ENCODE results near the gene SLC29A2. TPM values are rescaled to one million over a fixed set of nuclear protein-coding genes. Genes with fewer than 3 reads are reported as not detected.

SLC29A2 gene
- total RNA-seq, 1 donor from 2014 or later = 6.9 TPM

GRCh38 chr11:66318600-66318970, 53.0 kb downstream of the SLC29A2 start:
- Histone ChIP-seq H3K4me2 (no peak overlapping the region), H2AFZ (replicated peaks) (no peak overlapping the region), H3K27ac (no peak overlapping the region), H3K27me3 (peaks cover 9% of the 10 kb centered on the region), H3K79me2 (ENCODE audit: low read depth) (no peaks in the 10 kb centered on the region), H3K4me3 (no peak overlapping the region), H3F3A (ENCODE audit: low read depth) (peaks cover 8% of the 10 kb centered on the region), H4K20me1 (ENCODE audit: low read depth) (no peaks in the 10 kb centered on the region), H3K9me3 (ENCODE audit: low read depth) (no peaks in the 10 kb centered on the region), H3K9ac (no peak overlapping the region), H3K4me1 (peaks cover 25% of the 10 kb centered on the region), H3K36me3 (no peaks in the 10 kb centered on the region)
- Mint-ChIP-seq H3K36me3 (no peaks in the 10 kb centered on the region), H3K4me3 (peak overlapping the region; percentile 47), H3K27me3 (ENCODE audit: insufficient read depth, low read depth) (peaks cover 22% of the 10 kb centered on the region), H3K4me1 (peaks cover 52% of the 10 kb centered on the region), H3K27ac (peak overlapping the region; percentile 72), H3K9me3 (peaks cover 12% of the 10 kb centered on the region)
- TF ChIP-seq CTCF (IDR thresholded peaks at IDR 0.05) (no peak), EZH2 (IDR thresholded peaks at IDR 0.05) (no peak), EZH2phosphoT487 (IDR thresholded peaks at IDR 0.05) (no peak)
- no peak for DNase-seq (ENCODE audit: low spot score)

GRCh38 chr11:66317723-66318599, 53.6 kb downstream of the SLC29A2 start:
- H3K36me3 Mint-ChIP-seq = no peaks in the 10 kb centered on the region

GRCh38 chr11:66317322-66317722, 54.2 kb downstream of the SLC29A2 start:
- peaks cover 18% of the 10 kb centered on the region for H3F3A ChIP-seq (ENCODE audit: low read depth)
- H2AFZ ChIP-seq (replicated peaks) = peak overlapping the region; percentile 45
- H3K27me3 ChIP-seq = peaks cover 9% of the 10 kb centered on the region
- H4K20me1 ChIP-seq (ENCODE audit: low read depth) = no peaks in the 10 kb centered on the region
- no peak for DNase-seq (ENCODE audit: low spot score)
- Mint-ChIP-seq H3K27ac (peak overlapping the region; percentile 97), H3K9me3 (peaks cover 12% of the 10 kb centered on the region), H3K27me3 (ENCODE audit: insufficient read depth, low read depth) (peaks cover 15% of the 10 kb centered on the region), H3K4me3 (peak overlapping the region; percentile 76), H3K36me3 (no peaks in the 10 kb centered on the region), H3K4me1 (peaks cover 43% of the 10 kb centered on the region)
- H3K9ac ChIP-seq = no peak overlapping the region
- H3K79me2 ChIP-seq (ENCODE audit: low read depth) = no peaks in the 10 kb centered on the region
- no peaks in the 10 kb centered on the region for H3K36me3 ChIP-seq
- H3K27ac ChIP-seq = no peak overlapping the region
- peaks cover 28% of the 10 kb centered on the region for H3K4me1 ChIP-seq
- H3K4me3 ChIP-seq = no peak overlapping the region
- TF ChIP-seq CTCF (IDR thresholded peaks at IDR 0.05) (no peak), EZH2 (IDR thresholded peaks at IDR 0.05) (no peak), EZH2phosphoT487 (IDR thresholded peaks at IDR 0.05) (no peak)
- H3K9me3 ChIP-seq (ENCODE audit: low read depth) = no peaks in the 10 kb centered on the region
- H3K4me2 ChIP-seq = peak overlapping the region; percentile 45

More at GRCh38 chr11:66317723-66318599, 53.6 kb downstream of the SLC29A2 start:
- TF ChIP-seq EZH2phosphoT487 (IDR thresholded peaks at IDR 0.05) = no peak
- TF ChIP-seq CTCF (IDR thresholded peaks at IDR 0.05) = no peak
- no peak for TF ChIP-seq EZH2 (IDR thresholded peaks at IDR 0.05)
- no peaks in the 10 kb centered on the region for H3K79me2 ChIP-seq (ENCODE audit: low read depth)
- peaks cover 17% of the 10 kb centered on the region for H3K27me3 Mint-ChIP-seq (ENCODE audit: insufficient read depth, low read depth)
- peak overlapping the region; percentile 45 for H2AFZ ChIP-seq (replicated peaks)
- peaks cover 12% of the 10 kb centered on the region for H3K9me3 Mint-ChIP-seq
- H3K4me1 ChIP-seq = peaks cover 28% of the 10 kb centered on the region
- H3K27me3 ChIP-seq = peaks cover 9% of the 10 kb centered on the region
- H3K4me3 ChIP-seq = no peak overlapping the region
- no peaks in the 10 kb centered on the region for H4K20me1 ChIP-seq (ENCODE audit: low read depth)
- H3K4me3 Mint-ChIP-seq = peak overlapping the region; percentile 76
- peaks cover 47% of the 10 kb centered on the region for H3K4me1 Mint-ChIP-seq
- DNase-seq (ENCODE audit: low spot score) = peak; percentile 51
- H3K9ac ChIP-seq = no peak overlapping the region
- H3K36me3 ChIP-seq = no peaks in the 10 kb centered on the region
- no peaks in the 10 kb centered on the region for H3K9me3 ChIP-seq (ENCODE audit: low read depth)
- no peak overlapping the region for H3K4me2 ChIP-seq
- peak overlapping the region; percentile 97 for H3K27ac Mint-ChIP-seq
- no peak overlapping the region for H3K27ac ChIP-seq
- peaks cover 14% of the 10 kb centered on the region for H3F3A ChIP-seq (ENCODE audit: low read depth)

Data from neural progenitor cell (in vitro differentiated cells).